ENCODE measurements around the gene SAMD4A. TPM values are rescaled to one million over a fixed set of nuclear protein-coding genes. Genes with fewer than 3 reads are reported as not detected.

The SAMD4A gene
- total RNA-seq, 1 experiment from 2014 or later, result 26.5 TPM

- no peak overlapping the region for H3K4me3 ChIP-seq (ENCODE audit: low read depth, low read length, poor library complexity, severe bottlenecking)
- intact Hi-C loops (cut with micrococcal nuclease; ENCODE audit: unreplicated experiment), result no loop called here
- H3K36me3 ChIP-seq (ENCODE audit: insufficient read depth, low read length, poor library complexity, severe bottlenecking), result no peaks in the 10 kb centered on the region
- H3K27me3 ChIP-seq (replicated peaks; ENCODE audit: insufficient read depth, low read depth, low read length, poor library complexity), result no peaks in the 10 kb centered on the region
- H3K9me3 ChIP-seq (ENCODE audit: low read depth, low read length, poor library complexity, severe bottlenecking), result no peaks in the 10 kb centered on the region
- DNase-seq (ENCODE audit: low spot score), result no peak
- peaks cover 18% of the 10 kb centered on the region for H3K4me1 ChIP-seq (ENCODE audit: insufficient read depth, low read length, poor library complexity, severe bottlenecking)
- CTCF ChIA-PET, result no interaction called here
- POLR2A ChIA-PET (ENCODE audit: low non-redundant PET), result no interaction called here
- TF ChIP-seq, protein P1, sequence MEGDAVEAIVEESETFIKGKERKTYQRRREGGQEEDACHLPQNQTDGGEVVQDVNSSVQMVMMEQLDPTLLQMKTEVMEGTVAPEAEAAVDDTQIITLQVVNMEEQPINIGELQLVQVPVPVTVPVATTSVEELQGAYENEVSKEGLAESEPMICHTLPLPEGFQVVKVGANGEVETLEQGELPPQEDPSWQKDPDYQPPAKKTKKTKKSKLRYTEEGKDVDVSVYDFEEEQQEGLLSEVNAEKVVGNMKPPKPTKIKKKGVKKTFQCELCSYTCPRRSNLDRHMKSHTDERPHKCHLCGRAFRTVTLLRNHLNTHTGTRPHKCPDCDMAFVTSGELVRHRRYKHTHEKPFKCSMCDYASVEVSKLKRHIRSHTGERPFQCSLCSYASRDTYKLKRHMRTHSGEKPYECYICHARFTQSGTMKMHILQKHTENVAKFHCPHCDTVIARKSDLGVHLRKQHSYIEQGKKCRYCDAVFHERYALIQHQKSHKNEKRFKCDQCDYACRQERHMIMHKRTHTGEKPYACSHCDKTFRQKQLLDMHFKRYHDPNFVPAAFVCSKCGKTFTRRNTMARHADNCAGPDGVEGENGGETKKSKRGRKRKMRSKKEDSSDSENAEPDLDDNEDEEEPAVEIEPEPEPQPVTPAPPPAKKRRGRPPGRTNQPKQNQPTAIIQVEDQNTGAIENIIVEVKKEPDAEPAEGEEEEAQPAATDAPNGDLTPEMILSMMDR (conservative IDR thresholded peaks at IDR 0.05; ENCODE audit: low read depth, low read length), result no peak
- TF ChIP-seq EZH2 (IDR thresholded peaks at IDR 0.05; ENCODE audit: borderline replicate concordance, low read depth, low read length, poor library complexity, severe bottlenecking), result no peak
- no peak overlapping the region for H3K27ac ChIP-seq (ENCODE audit: low read depth, low read length, poor library complexity, severe bottlenecking)
- BruUV-seq (replicated peaks), result no TSS peak
Measured at GRCh38 chr14:54637270-54638134, 70.6 kb downstream of the SAMD4A start.

GRCh38 chr14:54638135-54638446 is 71.2 kb downstream of the SAMD4A start:
- Histone ChIP-seq H3K4me1 (ENCODE audit: insufficient read depth, low read length, poor library complexity, severe bottlenecking) (peaks cover 18% of the 10 kb centered on the region), H3K27me3 (replicated peaks; ENCODE audit: insufficient read depth, low read depth, low read length, poor library complexity) (no peaks in the 10 kb centered on the region), H3K27ac (ENCODE audit: low read depth, low read length, poor library complexity, severe bottlenecking) (no peak overlapping the region), H3K36me3 (ENCODE audit: insufficient read depth, low read length, poor library complexity, severe bottlenecking) (no peaks in the 10 kb centered on the region), H3K4me3 (ENCODE audit: low read depth, low read length, poor library complexity, severe bottlenecking) (no peak overlapping the region), H3K9me3 (ENCODE audit: low read depth, low read length, poor library complexity, severe bottlenecking) (no peaks in the 10 kb centered on the region)
- POLR2A ChIA-PET (ENCODE audit: low non-redundant PET), result interaction anchor here (0.5 kb wide), 1 partner anchor 73 kb away, joined by 3 read pairs; no protein-coding TSS in a partner anchor
- TF ChIP-seq EZH2 (IDR thresholded peaks at IDR 0.05; ENCODE audit: borderline replicate concordance, low read depth, low read length, poor library complexity, severe bottlenecking), result no peak
- TF ChIP-seq, protein P1 (conservative IDR thresholded peaks at IDR 0.05; ENCODE audit: low read depth, low read length), result no peak
- intact Hi-C loops (cut with micrococcal nuclease; ENCODE audit: unreplicated experiment), result no loop called here
- peak; percentile 61 for DNase-seq (ENCODE audit: low spot score)
- BruUV-seq (replicated peaks), result no TSS peak
- CTCF ChIA-PET, result no interaction called here

DNA sequence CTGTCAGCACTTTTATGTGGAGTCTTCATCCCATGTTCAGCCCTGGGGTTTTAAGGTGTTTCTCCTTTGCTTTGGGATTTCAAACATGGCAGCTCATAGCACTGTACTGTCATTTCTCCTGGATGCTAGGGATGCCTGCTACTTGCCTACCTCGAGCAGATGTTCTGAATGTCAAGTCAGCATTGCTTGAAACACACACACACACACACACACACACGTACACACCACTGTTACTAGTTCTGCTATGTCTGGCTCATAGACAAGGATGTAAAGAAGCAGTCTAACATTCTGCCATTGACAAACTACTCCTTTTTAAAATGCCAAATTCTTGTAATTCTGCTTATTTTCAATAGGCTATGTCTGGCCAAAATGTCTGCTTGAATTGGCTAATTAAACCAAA is 72.7 kb downstream of the SAMD4A start:
- Histone ChIP-seq H3K9me3 (ENCODE audit: low read depth, low read length, poor library complexity, severe bottlenecking) (no peaks in the 10 kb centered on the region), H3K27ac (ENCODE audit: low read depth, low read length, poor library complexity, severe bottlenecking) (no peak overlapping the region), H3K4me1 (ENCODE audit: insufficient read depth, low read length, poor library complexity, severe bottlenecking) (peaks cover 18% of the 10 kb centered on the region), H3K27me3 (replicated peaks; ENCODE audit: insufficient read depth, low read depth, low read length, poor library complexity) (no peaks in the 10 kb centered on the region), H3K36me3 (ENCODE audit: insufficient read depth, low read length, poor library complexity, severe bottlenecking) (no peaks in the 10 kb centered on the region), H3K4me3 (ENCODE audit: low read depth, low read length, poor library complexity, severe bottlenecking) (no peak overlapping the region)
- no TSS peak for BruUV-seq (replicated peaks)
- TF ChIP-seq, protein P1 (conservative IDR thresholded peaks at IDR 0.05; ENCODE audit: low read depth, low read length), result no peak
- TF ChIP-seq EZH2 (IDR thresholded peaks at IDR 0.05; ENCODE audit: borderline replicate concordance, low read depth, low read length, poor library complexity, severe bottlenecking), result no peak
- no peak for DNase-seq (ENCODE audit: low spot score)
- POLR2A ChIA-PET (ENCODE audit: low non-redundant PET), result no interaction called here
- CTCF ChIA-PET, result no interaction called here
- intact Hi-C loops (cut with micrococcal nuclease; ENCODE audit: unreplicated experiment), result loop anchor here (5.0 kb wide), 1 partner anchor 72 kb away; the partner anchor contains the start of gene SAMD4A
